GM18909 (cell line): ENCODE results near the gene SLC9A9.

ENCODE experiments used
- ATAC-seq: cut with Tn5 transposase; IDR thresholded peaks from one replicate; pipeline ENCODE4 v1.9.1; 2021; ENCODE audit warnings: mild to moderate bottlenecking; ENCODE audit not compliant: unreplicated experiment, poor library complexity

Gene SLC9A9

GRCh38 chr3:143605233-143605950, 242.9 kb downstream of the SLC9A9 start:
- peak; percentile 27 for ATAC-seq

GRCh38 chr3:143604402-143605185, 243.7 kb downstream of the SLC9A9 start:
- peak; percentile 89 for ATAC-seq

DNA sequence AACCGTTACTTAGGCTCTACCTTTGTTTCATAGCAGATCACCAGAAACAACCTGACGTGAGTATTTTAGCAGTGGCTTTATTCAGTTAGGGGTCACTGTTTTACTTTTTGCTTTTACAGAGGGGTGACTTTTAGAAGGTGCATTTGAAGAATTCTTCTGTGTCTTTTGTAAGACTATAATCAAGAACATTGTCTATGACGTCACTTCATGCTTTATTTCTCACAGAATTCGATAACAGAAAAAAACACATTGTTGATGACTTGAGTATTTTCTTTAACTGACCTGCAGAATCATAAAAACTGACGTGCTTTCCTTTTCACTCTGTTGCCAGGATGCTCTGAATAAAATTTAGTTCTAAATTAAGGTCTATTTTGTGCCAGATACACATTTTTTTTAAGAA, 244.5 kb downstream of the SLC9A9 start:
- ATAC-seq, result no peak

- ATAC-seq, result no peak
These were observed 246.4 kb downstream of the SLC9A9 start for GRCh38 chr3:143601723-143602484.

- no peak for ATAC-seq
These were observed 247.2 kb downstream of the SLC9A9 start for GRCh38 chr3:143600756-143601718.

GRCh38 chr3:143597774-143598652, 250.3 kb downstream of the SLC9A9 start:
- ATAC-seq, result no peak

- no peak for ATAC-seq
These were observed 251.2 kb downstream of the SLC9A9 start for GRCh38 chr3:143596957-143597642.

- ATAC-seq, result peak; percentile 99
These were observed 252.7 kb downstream of the SLC9A9 start for GRCh38 chr3:143595456-143596077.

GRCh38 chr3:143594206-143594605, 254.1 kb downstream of the SLC9A9 start:
- ATAC-seq, result no peak

- no peak for ATAC-seq
These were observed 257.6 kb downstream of the SLC9A9 start for GRCh38 chr3:143590660-143591059.

DNA sequence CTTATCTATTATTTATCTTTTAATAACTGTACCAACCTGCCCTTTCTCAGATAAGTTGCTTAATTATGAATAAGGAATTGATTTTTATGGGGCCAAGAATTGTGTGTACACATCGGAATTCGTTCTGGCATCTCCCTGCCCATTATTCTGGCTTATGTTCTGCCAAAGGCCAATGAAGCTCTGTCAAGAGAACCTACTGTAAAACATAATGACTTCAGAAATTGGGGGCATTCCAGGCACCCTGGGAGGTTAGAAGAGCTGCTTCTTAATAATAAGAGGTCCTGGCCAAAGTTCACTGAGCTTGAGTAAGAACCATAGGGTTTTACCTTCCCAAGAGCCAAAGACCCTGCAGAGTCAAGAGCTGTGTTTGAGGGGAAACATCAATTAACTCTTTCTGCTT, 261.7 kb downstream of the SLC9A9 start:
- no peak for ATAC-seq

GRCh38 chr3:143585720-143586456, 262.4 kb downstream of the SLC9A9 start:
- peak; percentile 45 for ATAC-seq

- no peak for ATAC-seq
These were observed 263.8 kb downstream of the SLC9A9 start for GRCh38 chr3:143584474-143584873.

DNA sequence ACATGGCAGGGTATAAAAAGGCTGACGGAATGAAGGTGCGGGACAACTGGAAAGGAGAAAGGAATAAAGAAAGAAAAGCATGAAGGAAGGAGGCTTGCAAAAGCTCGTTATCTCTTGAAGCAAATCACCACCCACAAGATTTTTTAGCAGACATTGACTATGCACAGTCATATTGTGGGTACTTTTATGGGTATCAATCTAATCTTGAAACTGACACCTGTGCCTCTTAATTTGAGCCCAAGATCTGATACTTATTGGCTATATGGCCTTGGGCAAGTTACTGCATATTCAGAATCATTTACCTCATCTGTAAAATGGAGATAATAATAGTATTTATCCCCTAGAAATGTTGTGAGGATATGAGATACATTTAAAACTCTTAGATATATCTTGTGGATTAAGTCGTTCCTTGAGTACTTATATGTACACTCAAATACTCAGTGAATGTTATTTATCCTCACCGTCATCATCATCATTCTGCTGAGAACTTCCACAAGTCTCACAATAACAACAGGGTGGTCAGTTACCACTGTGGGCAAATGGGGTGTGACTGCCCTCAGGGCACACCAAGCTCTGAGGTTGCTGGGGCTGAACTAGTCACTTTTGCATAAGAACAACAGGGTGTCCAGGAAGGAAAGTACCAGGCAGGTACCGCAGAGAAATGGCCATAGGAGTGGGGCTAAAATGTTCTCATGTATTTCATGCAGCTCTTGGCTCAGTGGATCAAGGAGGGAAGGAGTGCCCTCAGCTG, 266.1 kb downstream of the SLC9A9 start:
- ATAC-seq, result no peak

GRCh38 chr3:143578810-143579435, 269.3 kb downstream of the SLC9A9 start:
- ATAC-seq, result no peak
